ENCODE measurements around the gene FPR1. TPM values are rescaled to one million over a fixed set of nuclear protein-coding genes. Genes with fewer than 3 reads are reported as not detected.

Gene FPR1
- total RNA-seq, 2 experiments from 2014 or later = not detected

DNA sequence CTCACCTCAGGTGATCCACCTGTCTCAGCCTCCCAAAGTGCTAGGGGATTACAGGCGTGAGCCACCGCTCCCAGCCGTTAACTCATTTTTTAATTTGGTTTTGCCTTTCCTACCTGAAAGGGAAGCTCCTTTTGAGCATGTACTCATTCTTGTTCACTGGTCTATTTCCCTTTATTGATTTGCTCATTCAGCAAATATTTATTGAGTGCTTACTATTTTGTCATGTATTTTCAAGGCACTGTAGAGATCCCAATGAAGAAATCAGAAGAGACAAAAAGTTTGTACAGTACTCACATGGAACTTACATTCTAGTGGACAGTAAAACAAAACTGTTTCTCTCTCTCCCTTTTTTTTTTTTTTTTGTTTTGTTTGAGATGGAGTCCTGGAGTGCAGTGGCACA, 44.8 kb downstream of the FPR1 start:
- Mint-ChIP-seq H3K27me3 (peaks cover 14% of the 10 kb centered on the region), H3K27ac (no peak overlapping the region), H3K9me3 (no peaks in the 10 kb centered on the region), H3K4me1 (ENCODE audit: low read depth) (peaks cover 24% of the 10 kb centered on the region), H3K4me3 (no peak overlapping the region), H3K36me3 (ENCODE audit: low read depth) (peaks cover 16% of the 10 kb centered on the region)
- DNase-seq = no peak
- CTCF ChIA-PET = interaction anchor here (1.2 kb wide), 1 partner anchor 45 kb away, joined by 3 read pairs; no protein-coding TSS in a partner anchor
- POLR2A ChIA-PET = interaction anchor here (1.2 kb wide), 1 partner anchor 16 kb away, joined by 4 read pairs; no protein-coding TSS in a partner anchor
- ATAC-seq = no peak
- intact Hi-C loops (cut with micrococcal nuclease) = no loop called here
- TF ChIP-seq, protein P1, sequence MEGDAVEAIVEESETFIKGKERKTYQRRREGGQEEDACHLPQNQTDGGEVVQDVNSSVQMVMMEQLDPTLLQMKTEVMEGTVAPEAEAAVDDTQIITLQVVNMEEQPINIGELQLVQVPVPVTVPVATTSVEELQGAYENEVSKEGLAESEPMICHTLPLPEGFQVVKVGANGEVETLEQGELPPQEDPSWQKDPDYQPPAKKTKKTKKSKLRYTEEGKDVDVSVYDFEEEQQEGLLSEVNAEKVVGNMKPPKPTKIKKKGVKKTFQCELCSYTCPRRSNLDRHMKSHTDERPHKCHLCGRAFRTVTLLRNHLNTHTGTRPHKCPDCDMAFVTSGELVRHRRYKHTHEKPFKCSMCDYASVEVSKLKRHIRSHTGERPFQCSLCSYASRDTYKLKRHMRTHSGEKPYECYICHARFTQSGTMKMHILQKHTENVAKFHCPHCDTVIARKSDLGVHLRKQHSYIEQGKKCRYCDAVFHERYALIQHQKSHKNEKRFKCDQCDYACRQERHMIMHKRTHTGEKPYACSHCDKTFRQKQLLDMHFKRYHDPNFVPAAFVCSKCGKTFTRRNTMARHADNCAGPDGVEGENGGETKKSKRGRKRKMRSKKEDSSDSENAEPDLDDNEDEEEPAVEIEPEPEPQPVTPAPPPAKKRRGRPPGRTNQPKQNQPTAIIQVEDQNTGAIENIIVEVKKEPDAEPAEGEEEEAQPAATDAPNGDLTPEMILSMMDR (IDR thresholded peaks at IDR 0.05) = no peak

DNA sequence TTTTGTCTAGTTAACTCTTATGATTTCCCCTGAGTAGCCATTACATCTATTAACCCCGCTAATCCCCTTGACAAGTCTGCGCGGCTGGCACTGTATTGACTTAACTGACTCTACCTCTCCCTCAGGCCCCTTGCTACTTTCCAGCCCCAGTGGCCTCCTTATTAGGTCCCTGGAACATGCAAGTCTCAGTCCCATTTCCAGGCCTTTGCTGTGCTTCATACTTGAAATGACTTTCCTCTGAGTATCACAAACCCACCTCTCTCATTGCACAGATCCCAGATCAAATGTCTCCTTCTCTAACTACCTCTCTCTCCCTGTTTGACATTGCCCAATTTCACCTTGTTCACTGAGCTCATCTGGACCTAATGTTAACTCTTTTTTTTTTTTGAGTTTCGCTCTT, 45.4 kb downstream of the FPR1 start:
- Mint-ChIP-seq H3K27ac (no peak overlapping the region), H3K27me3 (peaks cover 11% of the 10 kb centered on the region), H3K4me3 (peak overlapping the region; percentile 18), H3K4me1 (ENCODE audit: low read depth) (peaks cover 24% of the 10 kb centered on the region), H3K9me3 (no peaks in the 10 kb centered on the region), H3K36me3 (ENCODE audit: low read depth) (peaks cover 16% of the 10 kb centered on the region)
- intact Hi-C loops (cut with micrococcal nuclease) = no loop called here
- ChIA-PET POLR2A (no interaction called here), CTCF (no interaction called here)
- TF ChIP-seq, protein P1 (IDR thresholded peaks at IDR 0.05) = no peak
- ATAC-seq = no peak
- DNase-seq = no peak

DNA sequence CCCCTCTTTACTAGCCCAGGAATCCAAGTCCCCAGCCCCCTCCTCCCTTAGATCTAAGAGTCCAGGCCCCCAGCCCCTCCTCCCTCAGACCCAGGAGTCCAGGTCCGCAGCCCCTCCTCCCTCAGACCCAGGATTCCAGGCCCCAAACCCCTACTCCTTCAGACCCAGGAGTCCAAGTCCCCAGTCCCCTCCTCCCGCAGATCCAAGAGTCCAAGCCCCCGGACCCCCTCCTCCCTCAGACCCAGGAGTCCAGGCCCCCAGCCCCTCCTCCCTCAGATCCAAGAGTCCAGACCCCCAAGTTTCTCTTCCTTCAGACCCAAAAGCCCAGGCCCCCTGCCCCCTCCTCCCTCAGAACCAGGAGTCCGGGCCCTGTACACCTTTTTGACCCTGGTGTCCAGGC, 47.1 kb downstream of the FPR1 start:
- ChIA-PET CTCF (interaction anchor here (0.6 to 2.2 kb wide), 6 partner anchors 9 to 283 kb away, joined by 3 to 6 read pairs (median 4); no protein-coding TSS in a partner anchor), POLR2A (interaction anchor here (0.9 to 2.3 kb wide), 2 partner anchors 15 to 23 kb away, joined by 4 to 13 read pairs; no protein-coding TSS in a partner anchor)
- H3K9me3 Mint-ChIP-seq = peaks cover 2% of the 10 kb centered on the region

DNA sequence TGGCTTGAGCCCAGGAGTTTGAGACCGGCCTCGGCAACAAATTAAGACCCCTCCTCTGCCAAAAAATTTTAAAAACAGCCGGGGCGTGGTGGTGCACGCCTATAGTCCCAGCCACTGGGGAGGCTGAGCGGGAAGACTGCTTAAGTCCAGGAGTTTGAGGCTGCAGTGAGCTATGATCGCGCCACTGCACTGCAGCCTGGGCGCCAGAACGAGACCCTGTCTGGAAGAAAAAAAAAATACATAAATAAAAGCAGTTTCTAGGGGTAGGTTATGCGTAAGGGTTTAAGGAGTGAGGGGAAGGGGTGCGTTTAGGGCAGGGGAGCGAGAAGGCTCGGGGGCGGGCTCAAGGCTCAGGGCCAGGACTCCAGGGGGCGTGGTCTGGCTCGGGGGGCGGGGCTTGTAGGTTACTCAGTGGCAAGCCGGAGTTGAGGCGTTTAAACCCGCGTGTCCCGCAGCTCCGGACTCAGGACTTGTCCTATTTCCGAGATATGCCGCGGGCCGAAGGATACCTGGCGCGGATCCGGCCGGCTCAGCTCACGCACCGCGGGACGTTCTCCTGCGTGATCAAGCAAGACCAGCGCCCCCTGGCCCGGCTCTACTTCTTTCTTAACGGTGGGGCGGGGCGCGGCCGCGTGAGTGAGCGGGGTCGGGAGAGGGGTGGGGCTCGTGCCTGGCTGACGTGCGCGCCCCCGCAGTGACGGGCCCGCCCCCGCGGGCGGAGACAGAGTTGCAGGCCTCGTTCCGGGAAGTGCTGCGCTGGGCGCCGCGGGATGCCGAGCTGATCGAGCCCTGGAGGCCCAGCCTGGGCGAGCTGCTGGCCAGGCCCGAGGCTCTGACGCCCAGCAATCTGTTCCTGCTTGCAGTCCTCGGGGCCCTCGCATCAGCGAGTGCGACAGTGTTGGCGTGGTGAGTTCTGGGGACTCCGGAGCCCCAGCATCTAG, 47.8 kb downstream of the FPR1 start:
- peaks cover 16% of the 10 kb centered on the region for H3K36me3 Mint-ChIP-seq (ENCODE audit: low read depth)
- DNase-seq = peak; percentile 99
- peaks cover 24% of the 10 kb centered on the region for H3K4me1 Mint-ChIP-seq (ENCODE audit: low read depth)
- intact Hi-C loops (cut with micrococcal nuclease) = no loop called here
- peak; percentile 92 for ATAC-seq
- TF ChIP-seq, protein P1 (IDR thresholded peaks at IDR 0.05) = peak; percentile 60
- ChIA-PET CTCF (interaction anchor here (0.6 to 2.2 kb wide), 9 partner anchors 8 to 282 kb away, joined by 3 to 6 read pairs (median 4); no protein-coding TSS in a partner anchor), POLR2A (interaction anchor here (0.9 to 2.3 kb wide), 2 partner anchors 14 to 22 kb away, joined by 4 to 13 read pairs; no protein-coding TSS in a partner anchor)
- peaks cover 6% of the 10 kb centered on the region for H3K27me3 Mint-ChIP-seq
- H3K9me3 Mint-ChIP-seq = peaks cover 2% of the 10 kb centered on the region
- H3K27ac Mint-ChIP-seq = peak overlapping the region; percentile 95
- H3K4me3 Mint-ChIP-seq = peak overlapping the region; percentile 90

More for the DNA sequence above, 47.1 kb downstream of the FPR1 start:
- peak overlapping the region; percentile 95 for H3K27ac Mint-ChIP-seq
- TF ChIP-seq, protein P1 (IDR thresholded peaks at IDR 0.05) = no peak
- intact Hi-C loops (cut with micrococcal nuclease) = no loop called here
- no peak for DNase-seq
- peaks cover 16% of the 10 kb centered on the region for H3K36me3 Mint-ChIP-seq (ENCODE audit: low read depth)
- H3K4me1 Mint-ChIP-seq (ENCODE audit: low read depth) = peaks cover 24% of the 10 kb centered on the region
- H3K4me3 Mint-ChIP-seq = peak overlapping the region; percentile 90
- ATAC-seq = no peak
- peaks cover 6% of the 10 kb centered on the region for H3K27me3 Mint-ChIP-seq
